ENCODE measurements around the gene ST3GAL4. TPM values are rescaled to one million over a fixed set of nuclear protein-coding genes. Genes with fewer than 3 reads are reported as not detected.

ST3GAL4 gene
- total and polyA plus RNA-seq, 4 donors = 23.6 to 38.3 (median 31.7) TPM

GRCh38 chr11:126461996-126462395, 106.5 kb downstream of the ST3GAL4 start:
- Histone ChIP-seq H3K4me3 (no peak overlapping the region), H3K4me1 (ENCODE audit: control insufficient read depth in 5 of 5, insufficient read depth in 5 of 5, low read length in 5 of 5) (peaks cover 0 to 16% (median 14%) of the 10 kb centered on the region in 5 donors), H3K36me3 (ENCODE audit: control insufficient read depth in 4 of 4, insufficient read depth in 4 of 4, low read length in 4 of 4) (no peaks in the 10 kb centered on the region), H3K9me3 (ENCODE audit: control insufficient read depth in 4 of 4, insufficient read depth in 3 of 4, low read length in 3 of 4) (peaks cover 0 to 5% (median 0%) of the 10 kb centered on the region in 4 donors), H3K27ac (ENCODE audit: low read depth in 1 of 2, low read length in 1 of 2) (no peak overlapping the region), H3K27me3 (ENCODE audit: control insufficient read depth in 3 of 3, insufficient read depth in 3 of 3, low read length in 2 of 3) (peaks cover 0 to 5% (median 5%) of the 10 kb centered on the region in 3 donors), H3K9ac (ENCODE audit: insufficient read depth in 1 of 2, low read length in 2 of 2) (no peak overlapping the region)
- no peak for DNase-seq
- WGBS, 2 donors = 86 to 93% methylated on average over 6 of the region's 6 CpGs
- ATAC-seq (ENCODE audit: insufficient read depth, low FRiP score) = no peak
- TF ChIP-seq, protein P1, sequence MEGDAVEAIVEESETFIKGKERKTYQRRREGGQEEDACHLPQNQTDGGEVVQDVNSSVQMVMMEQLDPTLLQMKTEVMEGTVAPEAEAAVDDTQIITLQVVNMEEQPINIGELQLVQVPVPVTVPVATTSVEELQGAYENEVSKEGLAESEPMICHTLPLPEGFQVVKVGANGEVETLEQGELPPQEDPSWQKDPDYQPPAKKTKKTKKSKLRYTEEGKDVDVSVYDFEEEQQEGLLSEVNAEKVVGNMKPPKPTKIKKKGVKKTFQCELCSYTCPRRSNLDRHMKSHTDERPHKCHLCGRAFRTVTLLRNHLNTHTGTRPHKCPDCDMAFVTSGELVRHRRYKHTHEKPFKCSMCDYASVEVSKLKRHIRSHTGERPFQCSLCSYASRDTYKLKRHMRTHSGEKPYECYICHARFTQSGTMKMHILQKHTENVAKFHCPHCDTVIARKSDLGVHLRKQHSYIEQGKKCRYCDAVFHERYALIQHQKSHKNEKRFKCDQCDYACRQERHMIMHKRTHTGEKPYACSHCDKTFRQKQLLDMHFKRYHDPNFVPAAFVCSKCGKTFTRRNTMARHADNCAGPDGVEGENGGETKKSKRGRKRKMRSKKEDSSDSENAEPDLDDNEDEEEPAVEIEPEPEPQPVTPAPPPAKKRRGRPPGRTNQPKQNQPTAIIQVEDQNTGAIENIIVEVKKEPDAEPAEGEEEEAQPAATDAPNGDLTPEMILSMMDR (IDR thresholded peaks at IDR 0.05; ENCODE audit: control extremely low read depth, extremely low read depth) = no peak

- Histone ChIP-seq H3K27ac (ENCODE audit: low read depth in 1 of 2, low read length in 1 of 2) (no peak overlapping the region), H3K4me3 (no peak overlapping the region), H3K27me3 (ENCODE audit: control insufficient read depth in 3 of 3, insufficient read depth in 3 of 3, low read length in 2 of 3) (peaks cover 0 to under 1% (median under 1%) of the 10 kb centered on the region in 3 donors), H3K9ac (ENCODE audit: insufficient read depth in 1 of 2, low read length in 2 of 2) (no peak overlapping the region), H3K9me3 (ENCODE audit: control insufficient read depth in 4 of 4, insufficient read depth in 3 of 4, low read length in 3 of 4) (peaks cover 0 to 5% (median 0%) of the 10 kb centered on the region in 4 donors), H3K36me3 (ENCODE audit: control insufficient read depth in 4 of 4, insufficient read depth in 4 of 4, low read length in 4 of 4) (no peaks in the 10 kb centered on the region), H3K4me1 (ENCODE audit: control insufficient read depth in 5 of 5, insufficient read depth in 5 of 5, low read length in 5 of 5) (peaks cover 0 to 16% (median 10%) of the 10 kb centered on the region in 5 donors)
- TF ChIP-seq, protein P1 (IDR thresholded peaks at IDR 0.05; ENCODE audit: control extremely low read depth, extremely low read depth) = no peak
- WGBS, 2 donors = 94 to 95% methylated on average over 7 of the region's 7 CpGs
- ATAC-seq (ENCODE audit: insufficient read depth, low FRiP score) = no peak
- DNase-seq = no peak
Measured at GRCh38 chr11:126462422-126462821, 106.9 kb downstream of the ST3GAL4 start.

Small RNAs within 50 kb of the gene (small RNA-seq; reads per million reads assigned to genes)
- gene AP001318.3 (ENCODE audit: low replicate concordance) = not detected

Other genes starting within 250 kb of the ST3GAL4 start
- 10 to 100 TPM; 25.2 to 27.8 TPM for gene RPUSD4, start 144.0 kb upstream of the ST3GAL4 start, total RNA-seq
- 10 to 100 TPM; 13.3 to 14.3 TPM for gene RPUSD4, start 144.0 kb upstream of the ST3GAL4 start, polyA plus RNA-seq
- gene FAM118B, start 143.9 kb upstream of the ST3GAL4 start, total RNA-seq = 10 to 100 TPM; 23.0 to 24.3 TPM
- gene FAM118B, start 143.9 kb upstream of the ST3GAL4 start, polyA plus RNA-seq = 10 to 100 TPM; 10.8 to 18.4 TPM
- 100 to 1,000 TPM in 1 of 2 donors, 10 to 100 TPM in 1; 51.7 to 145 TPM for gene SRPRA, start 86.8 kb upstream of the ST3GAL4 start, total RNA-seq
- gene SRPRA, start 86.8 kb upstream of the ST3GAL4 start, polyA plus RNA-seq = 100 to 1,000 TPM in 1 of 2 donors, 10 to 100 TPM in 1; 57.5 to 107 TPM
- 10 to 100 TPM; 18.0 to 28.4 TPM for gene FOXRED1, start 86.5 kb upstream of the ST3GAL4 start, total RNA-seq
- 10 to 100 TPM; 19.3 to 22.2 TPM for gene FOXRED1, start 86.5 kb upstream of the ST3GAL4 start, polyA plus RNA-seq
- gene TIRAP, start 72.6 kb upstream of the ST3GAL4 start, total RNA-seq = 10 to 100 TPM; 10.9 to 12.5 TPM
- 1 to 10 TPM; 5.5 to 8.6 TPM for gene TIRAP, start 72.6 kb upstream of the ST3GAL4 start, polyA plus RNA-seq
- gene DCPS, start 51.6 kb upstream of the ST3GAL4 start, total RNA-seq = 10 to 100 TPM; 10.7 to 20.4 TPM
- gene DCPS, start 51.6 kb upstream of the ST3GAL4 start, polyA plus RNA-seq = 10 to 100 TPM; 20.4 to 26.3 TPM

All from lung (tissue), 13 donors.